Head of caudate nucleus (tissue), 42 donors: ENCODE results near the gene PROSER2.
"Not testable (repeated sequence)": the region's sequence is repeated elsewhere in the genome, so short reads cannot be mapped to it uniquely, and the experiment has no call there.

Experiments used
- DNase-seq, 42 donors: peaks; one replicate each; pipeline versions ENCODE4 v3.0.0 to v3.0.0-alpha.2; 2020 to 2021; ENCODE audit warnings: mixed read lengths in 7 of 42
- intact Hi-C: fragments of 100-400 bp; cut with DNase I; formaldehyde crosslinking; loops from one replicate; pipeline ENCODE4 v1.15.0; 2022

Gene PROSER2

DNA sequence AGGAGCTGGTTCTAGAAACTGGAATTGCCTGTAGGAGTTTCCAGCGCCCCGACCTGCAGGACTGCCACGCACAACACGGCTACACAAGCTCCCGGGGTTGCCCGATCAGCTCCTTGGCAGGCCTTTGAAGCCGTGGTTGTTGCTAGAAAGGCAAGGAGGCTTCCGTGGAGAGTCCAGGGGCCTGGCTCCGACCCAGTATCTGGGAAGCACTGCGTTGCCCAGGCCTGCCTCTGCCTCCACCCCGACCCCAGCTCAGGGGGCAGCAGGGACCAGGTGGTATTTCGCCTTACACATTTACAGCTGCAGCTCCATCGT, 54.4 kb downstream of the PROSER2 start:
- intact Hi-C loops: no loop called here
- DNase-seq: no peak

DNA sequence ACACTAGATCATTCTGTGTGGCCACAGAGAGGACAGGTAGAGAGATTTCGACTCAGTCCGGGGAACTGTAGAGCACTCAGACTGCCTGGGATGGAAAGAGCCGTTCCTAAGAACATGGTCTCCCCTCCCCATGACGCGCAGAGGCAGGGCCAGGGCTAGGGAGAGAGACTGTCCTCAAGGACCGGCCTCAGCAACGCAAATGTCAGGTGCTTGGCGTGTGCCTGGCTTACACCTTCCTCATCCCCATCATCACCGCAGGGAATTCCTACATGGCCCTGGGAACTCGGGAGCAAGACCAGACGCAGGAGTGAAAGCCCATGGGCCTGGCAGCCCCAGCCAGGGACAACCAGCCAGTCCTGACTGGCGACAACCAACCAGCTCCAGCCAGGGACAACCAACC, 55.6 kb downstream of the PROSER2 start:
- no peak for DNase-seq
- intact Hi-C loops: no loop called here

DNA sequence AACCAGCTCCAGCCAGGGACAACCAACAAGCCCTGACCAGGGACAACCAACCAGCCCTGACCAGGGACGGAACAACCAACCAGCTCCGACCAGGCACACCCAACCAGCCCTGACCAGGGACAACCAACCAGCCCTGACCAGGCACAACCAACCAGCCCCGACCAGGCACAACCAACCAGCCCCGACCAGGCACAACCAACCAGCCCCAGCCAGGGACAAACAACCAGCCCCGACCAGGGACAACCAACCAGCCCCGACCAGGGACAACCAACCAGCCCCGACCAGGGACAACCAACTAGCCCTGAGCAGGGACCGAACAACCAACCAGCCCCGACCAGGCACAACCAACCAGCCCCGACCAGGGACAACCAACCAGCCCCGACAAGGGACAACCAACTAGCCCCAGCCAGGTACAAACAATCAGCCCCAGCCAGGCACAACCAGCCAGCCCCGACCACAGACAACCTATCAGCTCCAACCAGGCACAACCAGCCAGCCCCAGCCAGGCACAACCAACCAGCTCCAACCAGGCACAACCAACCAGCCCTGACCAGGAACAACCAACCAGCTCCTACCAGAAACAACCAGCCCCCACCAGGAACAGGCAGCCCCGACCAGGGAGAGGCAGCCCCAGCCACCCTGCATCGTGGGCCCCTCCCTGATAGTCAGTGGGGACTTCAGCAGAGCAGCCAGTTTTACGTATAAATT, 56.4 kb downstream of the PROSER2 start:
- intact Hi-C loops: no loop called here
- DNase-seq: no peak

DNA sequence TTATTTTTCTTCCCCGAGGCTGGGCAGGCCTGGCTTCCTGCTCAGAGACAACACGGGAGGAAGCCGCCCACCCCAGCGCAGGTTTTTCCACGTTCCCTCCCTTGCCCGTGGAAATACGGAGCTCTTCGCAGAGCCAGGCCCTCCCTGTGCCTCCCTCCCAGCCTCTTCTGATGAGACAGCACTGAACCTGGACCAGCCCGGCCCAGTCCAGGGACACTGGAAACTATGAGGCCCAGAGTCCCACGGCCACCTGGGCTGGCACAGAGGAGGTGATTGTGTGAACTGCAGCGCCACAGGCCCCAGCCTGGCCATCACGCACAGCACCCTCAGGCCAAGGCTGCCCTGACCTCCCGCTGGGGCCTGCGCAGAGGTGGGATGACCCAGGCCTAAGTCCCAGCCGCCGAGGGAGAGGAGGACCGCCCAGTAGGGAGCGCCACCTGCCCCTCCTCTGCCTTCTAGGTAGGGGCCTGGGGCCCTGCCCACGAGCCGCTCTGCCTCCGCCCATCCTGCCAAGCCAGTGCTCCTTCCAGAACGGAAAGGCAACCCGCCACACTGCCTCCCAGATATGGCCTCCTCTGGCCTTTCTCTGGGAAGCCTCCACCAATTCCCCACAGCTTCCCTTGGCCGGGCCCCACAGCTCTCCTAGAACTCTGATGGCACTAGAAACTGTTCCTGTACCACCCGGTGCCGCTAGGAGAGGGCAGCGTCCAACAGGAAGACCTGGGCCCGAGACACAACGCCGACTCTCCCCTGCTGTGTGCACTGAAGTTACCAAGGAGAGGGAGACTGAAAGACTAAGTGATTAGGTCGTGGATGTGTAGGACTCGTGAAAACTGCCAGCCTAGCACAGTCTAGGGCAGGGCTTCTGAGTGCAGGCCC, 57.2 kb downstream of the PROSER2 start:
- intact Hi-C loops: no loop called here
- DNase-seq: no peak

DNA sequence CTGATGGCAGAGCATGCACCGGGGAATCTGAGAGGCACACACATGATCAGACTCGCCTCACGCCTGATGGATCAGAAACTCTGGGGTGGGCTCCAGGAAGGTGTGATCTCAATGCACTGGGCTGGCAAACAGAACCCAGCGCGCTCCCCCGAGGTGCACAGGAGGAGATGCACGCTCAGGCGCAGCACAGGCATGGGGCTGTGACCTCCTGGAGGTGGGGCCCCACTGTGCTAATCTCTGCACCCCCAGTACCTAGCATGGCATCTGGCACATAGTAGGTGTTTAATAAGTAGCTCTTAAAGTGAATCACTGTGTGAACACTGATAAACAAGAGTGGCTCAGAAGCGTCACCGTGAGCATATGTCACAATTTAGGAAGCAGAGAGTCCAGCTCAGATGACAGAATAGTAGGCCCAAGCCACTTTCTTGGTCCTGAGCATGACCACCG, 57.9 kb downstream of the PROSER2 start:
- intact Hi-C loops: no loop called here
- no peak for DNase-seq

DNA sequence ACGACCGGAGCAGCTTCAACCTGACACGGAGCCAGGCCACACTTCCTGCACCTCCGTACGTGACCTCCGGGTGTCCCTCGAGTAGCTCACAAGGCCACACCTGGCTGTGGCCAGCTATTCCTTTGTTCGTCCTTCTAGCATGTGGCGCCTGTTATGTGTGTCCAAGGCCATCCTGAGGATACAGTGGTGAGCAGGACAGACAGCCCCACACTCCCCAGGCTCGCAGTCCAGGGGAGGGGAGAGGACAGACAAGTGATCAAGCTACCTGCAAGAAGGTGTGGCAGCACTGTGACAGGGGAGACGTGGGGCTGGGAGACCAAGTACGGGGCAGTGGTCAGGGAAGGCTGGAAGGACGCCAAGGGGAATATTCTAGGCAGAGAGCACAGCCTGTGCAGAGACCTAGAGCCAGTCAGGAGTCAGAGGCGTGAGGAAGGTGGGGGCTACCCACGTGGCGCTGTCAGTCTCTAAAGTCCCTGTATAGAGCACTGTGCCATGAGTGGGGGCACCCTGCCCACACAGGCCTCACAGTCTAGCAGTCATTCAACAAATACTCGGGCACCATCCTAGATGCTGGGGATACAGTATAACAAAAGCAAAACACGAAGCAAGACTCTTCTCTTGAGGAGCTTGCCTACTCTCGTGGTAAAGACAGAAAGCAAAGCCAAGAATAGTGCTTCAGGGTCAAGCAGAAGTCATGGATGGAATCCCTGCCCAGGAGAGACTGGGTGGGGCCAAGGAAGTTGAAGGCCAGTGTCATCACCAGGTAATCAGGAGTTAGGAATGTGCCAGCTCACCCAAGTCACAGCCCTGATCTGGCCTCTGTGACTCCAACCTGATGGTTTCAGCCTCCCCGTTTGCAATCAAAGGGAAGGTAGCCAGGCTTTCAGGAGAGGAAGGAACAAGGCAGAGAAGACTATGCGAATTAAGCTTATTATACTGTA, 58.6 kb downstream of the PROSER2 start:
- intact Hi-C loops: no loop called here

DNA sequence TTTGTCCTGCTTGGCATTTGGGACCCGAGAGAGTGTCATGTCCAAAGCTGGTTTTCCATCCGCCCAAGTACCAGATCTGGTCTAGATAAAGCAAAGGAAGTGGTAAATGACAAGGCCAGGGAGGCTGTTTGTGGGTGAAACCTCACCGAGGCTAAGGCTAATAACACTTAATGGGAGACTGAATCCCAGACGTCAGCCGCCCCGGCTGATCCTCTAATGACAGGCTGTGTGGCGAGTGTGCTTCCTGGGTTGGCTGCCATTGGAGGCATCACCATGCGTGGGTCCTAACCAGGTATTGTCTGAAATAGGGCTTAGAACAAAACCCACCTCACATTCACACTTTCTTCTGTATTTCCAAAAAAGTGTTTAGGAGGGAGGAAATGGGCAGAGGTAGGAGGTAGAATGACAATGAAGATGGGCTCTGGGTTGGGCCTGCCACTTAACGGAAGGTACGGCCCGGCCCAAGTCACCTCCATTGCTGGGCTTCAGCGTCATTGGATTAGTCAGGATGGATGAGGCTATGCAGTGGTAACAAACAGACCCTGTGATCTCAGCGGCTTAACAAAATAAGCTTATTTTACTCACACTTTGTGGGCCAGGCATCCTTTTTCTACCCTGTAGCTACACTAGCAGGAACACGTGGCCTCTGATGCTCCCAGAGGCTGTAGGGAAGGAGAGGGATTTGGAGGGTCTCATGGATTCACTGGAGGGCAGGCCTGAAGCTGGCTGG, 59.7 kb downstream of the PROSER2 start:
- no peak for DNase-seq
- intact Hi-C loops: no loop called here

More for the DNA sequence above, 58.6 kb downstream of the PROSER2 start:
- DNase-seq: no peak

DNA sequence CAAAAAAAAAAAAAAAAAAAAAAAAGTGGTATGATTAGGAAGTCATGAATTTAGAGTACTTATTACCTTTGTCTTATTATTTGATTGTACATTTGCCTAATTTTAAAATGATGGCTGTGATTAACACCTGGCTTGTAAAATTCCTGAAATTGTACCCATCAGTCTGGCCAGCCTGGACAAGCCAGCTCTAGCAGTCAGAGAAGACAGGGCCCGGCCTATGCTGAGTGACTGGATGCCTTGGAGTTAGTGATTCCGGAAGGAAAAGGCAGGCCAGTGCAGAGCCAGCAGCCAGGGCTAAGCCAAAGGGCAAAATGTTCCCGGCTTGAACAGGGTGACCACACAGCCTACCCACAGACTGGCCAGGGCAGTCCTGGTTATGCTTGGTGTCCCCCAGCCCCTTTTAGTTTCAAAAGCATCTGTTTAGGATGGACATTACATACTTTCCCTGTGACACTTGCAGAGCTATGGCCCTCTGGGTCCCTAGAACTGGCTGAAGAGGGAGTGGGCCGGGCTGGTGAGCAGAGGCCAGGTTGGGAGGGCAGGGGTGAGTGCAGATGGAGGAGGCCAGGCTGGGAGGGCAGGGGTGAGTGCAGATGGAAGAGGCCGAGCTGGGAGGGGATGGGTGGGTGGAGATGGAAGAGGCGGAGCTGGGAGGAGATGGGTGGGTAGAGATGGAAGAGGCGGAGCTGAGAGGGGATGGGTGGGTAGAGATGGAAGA, 61.7 kb downstream of the PROSER2 start:
- intact Hi-C loops: no loop called here
- DNase-seq: no peak

DNA sequence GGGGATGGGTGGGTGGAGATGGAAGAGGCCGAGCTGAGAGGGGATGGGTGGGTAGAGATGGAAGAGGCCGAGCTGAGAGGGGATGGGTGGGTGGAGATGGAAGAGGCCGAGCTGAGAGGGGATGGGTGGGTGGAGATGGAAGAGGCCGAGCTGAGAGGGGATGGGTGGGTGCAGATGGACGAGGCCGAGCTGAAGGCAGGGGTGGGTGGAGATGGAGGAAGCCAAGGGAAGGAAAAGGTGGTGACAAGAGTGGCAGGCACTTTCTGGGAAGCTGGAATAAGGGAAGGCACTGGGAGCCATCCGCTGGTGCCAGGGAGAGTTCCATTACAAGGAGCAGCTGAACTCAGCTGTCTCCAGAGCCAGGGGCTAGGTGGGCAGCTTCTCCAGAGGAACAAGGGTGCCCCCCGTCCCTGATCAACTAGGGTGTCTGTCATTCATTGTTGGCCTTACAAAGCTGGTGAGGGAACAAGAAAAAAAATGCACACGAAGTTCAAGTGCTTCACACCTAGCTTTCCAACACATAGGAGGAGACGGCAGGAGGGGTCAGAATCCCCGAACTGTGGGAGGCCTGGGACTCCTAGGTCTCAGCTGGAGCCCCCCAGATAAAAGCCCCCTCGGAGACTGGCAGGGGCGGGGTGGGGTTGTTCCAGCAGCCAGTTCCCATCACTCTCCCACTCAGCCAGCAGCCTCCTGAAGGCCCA, 62.4 kb downstream of the PROSER2 start:
- DNase-seq: no peak
- intact Hi-C loops: no loop called here

DNA sequence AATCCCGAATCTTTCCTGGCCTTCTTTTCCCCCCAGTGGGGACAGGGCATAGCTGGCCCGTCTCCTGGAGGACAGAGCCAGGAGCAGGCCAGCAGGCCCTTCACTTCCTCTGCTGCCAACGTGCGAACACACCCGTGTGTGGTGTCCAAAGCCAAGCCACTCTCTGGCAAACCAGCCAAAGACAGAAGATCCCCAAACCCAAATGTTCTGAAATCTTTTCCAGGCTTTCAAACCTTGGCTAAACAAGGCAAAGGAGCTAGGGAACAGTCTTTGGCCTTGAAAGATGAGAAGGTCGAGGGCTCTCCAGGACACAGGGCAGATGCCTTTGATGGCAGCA, 63.0 kb downstream of the PROSER2 start:
- no peak for DNase-seq
- intact Hi-C loops: no loop called here

DNA sequence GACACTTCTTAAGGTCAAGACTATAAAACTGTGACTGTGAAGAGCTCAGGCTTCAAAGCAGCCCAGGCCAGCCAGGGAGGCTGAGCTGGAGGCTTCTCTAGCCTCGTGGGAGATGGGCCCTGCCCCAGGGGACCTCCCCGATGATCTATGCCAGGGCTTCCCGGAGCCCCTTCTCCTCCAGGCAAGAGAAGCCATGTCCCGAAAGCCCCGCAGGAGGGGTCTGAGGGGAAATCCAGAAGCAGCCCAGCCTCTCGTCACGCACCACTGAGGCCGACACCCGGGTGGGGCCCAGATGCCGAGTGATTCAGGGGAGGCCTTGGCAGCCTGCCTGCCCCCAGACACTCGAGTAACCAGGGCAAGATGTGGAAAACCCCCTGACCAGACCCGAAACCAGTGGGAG, 63.7 kb downstream of the PROSER2 start:
- DNase-seq: no peak
- intact Hi-C loops: no loop called here

DNA sequence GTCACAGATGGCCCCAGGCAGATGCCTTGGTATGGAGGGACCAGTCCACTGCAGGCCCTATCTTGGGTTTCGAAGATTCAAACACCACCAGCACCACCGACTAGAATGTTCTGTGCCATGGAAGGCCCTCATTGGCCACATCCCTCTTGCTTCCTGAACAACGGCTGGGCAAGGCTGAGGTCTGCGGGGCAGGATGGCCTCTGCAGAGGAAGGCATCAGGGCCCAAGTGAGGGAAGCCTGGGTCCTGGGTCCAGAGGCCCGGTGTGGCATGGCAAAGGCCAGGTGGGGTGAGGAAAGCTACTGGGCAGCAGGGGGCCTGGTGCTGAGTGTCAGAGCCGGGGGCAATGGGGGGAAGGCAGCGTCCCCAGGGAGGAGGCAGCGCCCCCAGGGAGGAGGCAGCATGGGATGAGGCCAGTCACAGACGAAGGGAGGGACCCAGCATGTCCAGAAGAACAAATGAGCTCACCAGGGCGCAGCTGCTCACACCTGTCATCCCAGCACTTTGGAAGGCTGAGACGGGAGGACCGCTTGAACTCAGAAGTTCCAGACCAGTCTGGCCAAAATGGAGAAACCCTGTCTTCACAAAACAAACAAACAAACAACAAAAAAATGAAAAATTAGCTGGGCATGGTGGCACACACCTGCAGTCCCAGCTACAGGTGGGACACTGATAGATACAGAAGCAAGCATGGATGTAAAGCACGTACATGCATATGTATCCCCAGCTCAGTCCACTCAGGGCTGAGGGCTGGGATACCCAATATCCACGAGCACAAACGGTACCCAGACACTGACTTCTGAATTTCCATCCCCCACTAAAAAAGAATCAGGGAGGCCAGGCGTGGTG, 64.4 kb downstream of the PROSER2 start:
- DNase-seq: no peak
- intact Hi-C loops: no loop called here

DNA sequence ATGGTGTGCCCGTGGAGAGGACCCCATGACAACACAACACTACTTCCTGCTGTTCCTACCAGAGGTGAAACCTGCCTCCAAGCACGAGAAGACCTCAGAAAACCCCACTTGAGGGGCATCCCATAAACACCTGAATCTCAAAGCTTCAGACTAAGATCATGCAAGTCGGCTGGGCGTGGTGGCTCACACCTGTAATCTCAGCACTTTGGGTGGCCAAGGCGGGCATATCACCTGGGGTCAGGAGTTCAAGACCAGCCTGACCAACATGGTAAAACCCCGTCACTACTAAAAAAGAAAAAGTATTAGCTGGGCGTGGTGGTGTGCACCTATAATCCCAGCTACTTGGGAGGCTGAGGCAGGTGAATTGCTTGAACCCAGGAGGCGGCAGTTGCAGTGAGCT, 66.1 kb downstream of the PROSER2 start:
- DNase-seq, intact Hi-C loops: not testable (repeated sequence)

DNA sequence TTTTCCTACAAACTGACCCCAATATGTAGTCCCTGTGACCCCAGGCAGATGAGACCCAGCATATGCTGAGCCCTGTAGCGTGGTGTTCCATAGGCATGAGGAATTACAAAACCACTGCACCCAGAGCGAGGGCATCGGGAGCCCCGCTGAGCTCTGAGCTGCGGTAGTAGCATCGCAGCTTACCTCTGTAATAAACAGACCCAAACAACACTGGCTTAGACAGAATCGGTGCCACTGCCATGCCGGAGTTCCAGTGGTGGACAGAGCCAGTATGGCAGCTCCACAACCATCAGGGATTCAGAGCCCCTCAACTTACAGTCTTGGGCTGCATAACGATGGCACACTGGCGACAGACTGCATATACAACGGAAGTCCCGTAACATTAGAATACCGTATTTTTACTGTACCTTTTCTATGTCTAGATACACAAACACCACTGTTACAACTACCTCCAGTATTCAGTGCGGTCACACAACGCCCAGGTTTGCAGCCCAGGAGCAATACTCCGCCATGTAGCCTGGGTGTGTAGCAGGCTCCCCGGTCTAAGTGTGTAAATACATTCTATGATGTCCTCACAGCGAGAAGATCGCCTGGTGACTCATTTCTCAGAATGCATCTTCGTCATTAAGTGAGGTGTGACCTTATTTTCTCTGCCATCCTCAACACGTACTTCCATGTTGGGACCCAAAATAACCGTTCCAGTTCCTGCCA, 68.8 kb downstream of the PROSER2 start:
- intact Hi-C loops: no loop called here
- no peak for DNase-seq

DNA sequence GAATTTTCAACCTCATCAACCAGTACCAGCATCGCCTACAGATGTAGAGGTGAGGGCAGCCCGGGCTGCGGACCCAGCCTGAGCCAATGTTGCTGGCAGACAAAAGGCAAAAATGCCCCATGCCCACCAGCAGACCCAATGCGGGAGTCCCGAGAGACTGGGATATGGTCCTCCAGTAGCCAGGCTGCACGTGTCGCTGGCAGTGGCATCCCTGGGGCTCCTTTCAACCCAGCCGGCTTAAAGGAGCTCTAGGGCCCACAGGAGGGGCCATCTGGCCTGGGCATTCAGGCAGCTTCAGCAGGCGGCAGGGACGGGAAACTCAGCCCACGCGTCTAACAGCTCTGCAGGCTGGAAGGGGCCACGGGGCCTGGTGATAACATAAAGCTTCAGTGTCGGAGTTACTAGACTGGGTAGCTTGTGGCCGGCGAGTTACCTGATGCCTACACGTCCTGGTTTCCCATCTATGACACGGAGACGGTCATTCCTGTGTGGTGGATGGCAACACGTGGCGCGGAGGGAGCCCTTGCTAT, 70.7 kb downstream of the PROSER2 start:
- DNase-seq: no peak
- intact Hi-C loops: no loop called here
